Measurements from ENCODE around the gene CC2D2B. TPM values are rescaled to one million over a fixed set of nuclear protein-coding genes. Genes with fewer than 3 reads are reported as not detected.
"Not testable (repeated sequence)": the region's sequence is repeated elsewhere in the genome, so short reads cannot be mapped to it uniquely, and the experiment has no call there.

The CC2D2B gene
- total RNA-seq, 2 donors from 2014 or later = 0.15 to 0.48 TPM

- intact Hi-C loops (cut with DNase I) = no loop called here
- TF ChIP-seq, protein P1, sequence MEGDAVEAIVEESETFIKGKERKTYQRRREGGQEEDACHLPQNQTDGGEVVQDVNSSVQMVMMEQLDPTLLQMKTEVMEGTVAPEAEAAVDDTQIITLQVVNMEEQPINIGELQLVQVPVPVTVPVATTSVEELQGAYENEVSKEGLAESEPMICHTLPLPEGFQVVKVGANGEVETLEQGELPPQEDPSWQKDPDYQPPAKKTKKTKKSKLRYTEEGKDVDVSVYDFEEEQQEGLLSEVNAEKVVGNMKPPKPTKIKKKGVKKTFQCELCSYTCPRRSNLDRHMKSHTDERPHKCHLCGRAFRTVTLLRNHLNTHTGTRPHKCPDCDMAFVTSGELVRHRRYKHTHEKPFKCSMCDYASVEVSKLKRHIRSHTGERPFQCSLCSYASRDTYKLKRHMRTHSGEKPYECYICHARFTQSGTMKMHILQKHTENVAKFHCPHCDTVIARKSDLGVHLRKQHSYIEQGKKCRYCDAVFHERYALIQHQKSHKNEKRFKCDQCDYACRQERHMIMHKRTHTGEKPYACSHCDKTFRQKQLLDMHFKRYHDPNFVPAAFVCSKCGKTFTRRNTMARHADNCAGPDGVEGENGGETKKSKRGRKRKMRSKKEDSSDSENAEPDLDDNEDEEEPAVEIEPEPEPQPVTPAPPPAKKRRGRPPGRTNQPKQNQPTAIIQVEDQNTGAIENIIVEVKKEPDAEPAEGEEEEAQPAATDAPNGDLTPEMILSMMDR (IDR thresholded peaks at IDR 0.05) = no peak
- no peaks in the 10 kb centered on the region for H3K9me3 ChIP-seq
- H3K4me1 ChIP-seq = no peaks in the 10 kb centered on the region
- no peak overlapping the region for H3K27ac ChIP-seq
- H3K36me3 ChIP-seq = no peaks in the 10 kb centered on the region
- no peak overlapping the region for H3K4me3 ChIP-seq
- no peaks in the 10 kb centered on the region for H3K27me3 ChIP-seq
- H3K9ac ChIP-seq (ENCODE audit: low read depth in 2 of 2, low read length in 2 of 2) = no peak overlapping the region
- DNase-seq = no peak
Measured at GRCh38 chr10:95873651-95874050, 34.1 kb upstream of the CC2D2B start.

DNA sequence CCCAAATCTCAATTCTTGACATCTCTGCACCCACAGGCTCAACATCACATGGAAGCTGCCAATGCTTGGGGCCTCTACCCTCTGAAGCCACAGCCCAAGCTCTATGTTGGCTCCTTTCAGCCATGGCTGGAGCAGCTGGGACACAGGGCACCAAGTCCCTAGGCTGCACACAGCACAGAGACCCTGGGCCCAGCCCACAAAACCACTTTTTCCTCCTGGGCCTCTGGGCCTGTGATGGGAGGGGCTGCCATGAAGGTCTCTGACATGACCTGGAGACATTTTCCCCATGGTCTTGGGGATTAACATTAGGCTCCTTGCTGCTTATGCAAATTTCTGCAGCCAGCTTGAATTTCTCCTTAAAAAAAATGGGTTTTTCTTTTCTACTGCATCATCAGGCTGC is 33.0 kb upstream of the CC2D2B start:
- H3K9ac ChIP-seq (ENCODE audit: low read depth in 2 of 2, low read length in 2 of 2); H3K27me3 ChIP-seq; H3K9me3 ChIP-seq; H3K4me1 ChIP-seq; intact Hi-C loops (cut with DNase I); H3K27ac ChIP-seq; H3K4me3 ChIP-seq; H3K36me3 ChIP-seq; DNase-seq: not testable (repeated sequence)

DNA sequence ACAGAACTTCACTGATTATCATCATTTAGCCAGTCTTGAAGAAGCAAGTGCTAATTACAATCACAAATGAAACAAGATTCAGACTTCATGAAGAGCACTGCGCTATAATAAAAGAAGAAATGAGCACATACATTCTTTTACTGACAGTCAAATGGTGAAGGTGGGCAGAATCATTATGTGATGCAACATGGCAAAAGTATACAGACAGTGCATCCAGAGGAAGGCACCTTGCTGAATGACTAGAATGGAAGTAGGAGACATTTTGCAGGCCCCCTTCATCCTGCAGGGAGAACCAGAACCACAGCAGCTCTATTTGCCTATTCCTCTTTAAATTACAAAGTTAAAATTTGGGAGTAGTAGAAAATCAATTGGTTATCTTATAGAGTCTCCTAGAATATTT is 31.0 kb upstream of the CC2D2B start:
- no peaks in the 10 kb centered on the region for H3K9me3 ChIP-seq
- H3K9ac ChIP-seq (ENCODE audit: low read depth in 2 of 2, low read length in 2 of 2) = no peak overlapping the region
- TF ChIP-seq, protein P1 (IDR thresholded peaks at IDR 0.05) = no peak
- no peak overlapping the region for H3K4me3 ChIP-seq
- intact Hi-C loops (cut with DNase I) = no loop called here
- H3K36me3 ChIP-seq = no peaks in the 10 kb centered on the region
- H3K27me3 ChIP-seq = no peaks in the 10 kb centered on the region
- H3K27ac ChIP-seq = no peak overlapping the region
- DNase-seq = no peak
- H3K4me1 ChIP-seq = no peaks in the 10 kb centered on the region

- no peaks in the 10 kb centered on the region for H3K27me3 ChIP-seq
- no peak overlapping the region for H3K9ac ChIP-seq (ENCODE audit: low read depth in 2 of 2, low read length in 2 of 2)
- no peak overlapping the region for H3K4me3 ChIP-seq
- H3K27ac ChIP-seq = no peak overlapping the region
- TF ChIP-seq, protein P1 (IDR thresholded peaks at IDR 0.05) = no peak
- no peaks in the 10 kb centered on the region for H3K4me1 ChIP-seq
- H3K9me3 ChIP-seq = no peaks in the 10 kb centered on the region
- intact Hi-C loops (cut with DNase I) = no loop called here
- H3K36me3 ChIP-seq = no peaks in the 10 kb centered on the region
- DNase-seq = no peak
Measured at GRCh38 chr10:95877881-95878280, 29.9 kb upstream of the CC2D2B start.

GRCh38 chr10:95880704-95881103 is 27.1 kb upstream of the CC2D2B start:
- Histone ChIP-seq H3K9ac (ENCODE audit: low read depth in 2 of 2, low read length in 2 of 2) (no peak overlapping the region), H3K36me3 (no peaks in the 10 kb centered on the region), H3K27ac (no peak overlapping the region), H3K4me1 (no peaks in the 10 kb centered on the region), H3K4me3 (no peak overlapping the region), H3K9me3 (no peaks in the 10 kb centered on the region), H3K27me3 (no peaks in the 10 kb centered on the region)
- intact Hi-C loops (cut with DNase I) = no loop called here
- TF ChIP-seq, protein P1 (IDR thresholded peaks at IDR 0.05) = no peak
- DNase-seq = no peak

- Histone ChIP-seq H3K4me1 (no peaks in the 10 kb centered on the region), H3K27me3 (no peaks in the 10 kb centered on the region), H3K4me3 (no peak overlapping the region), H3K27ac (no peak overlapping the region), H3K36me3 (no peaks in the 10 kb centered on the region), H3K9ac (ENCODE audit: low read depth in 2 of 2, low read length in 2 of 2) (no peak overlapping the region), H3K9me3 (no peaks in the 10 kb centered on the region)
- intact Hi-C loops (cut with DNase I) = no loop called here
- TF ChIP-seq, protein P1 (IDR thresholded peaks at IDR 0.05) = no peak
- DNase-seq = no peak
Measured at GRCh38 chr10:95881316-95881715, 26.5 kb upstream of the CC2D2B start.
